NB4 (cell line): ENCODE data around the gene PPM1N.
A peak's percentile ranks its signal among the peaks of the same experiment; 100 is the strongest.

Source experiments
- DNase-seq: peaks from one replicate; pipeline ENCODE4 v3.0.0; 2010; ENCODE audit warnings: low read depth
- H3K4me3 ChIP-seq: one replicate; pipeline ENCODE4 v1.5.1; 2011; ENCODE audit warnings: mild to moderate bottlenecking, low read depth, low read length, moderate library complexity
- MAX ChIP-seq: IDR thresholded peaks from 2 replicates; pipeline ENCODE4 v1.6.1; 2011; ENCODE audit warnings: low read depth, low read length
- MYC ChIP-seq: IDR thresholded peaks from 2 replicates; pipeline ENCODE4 v1.6.1; 2011; ENCODE audit warnings: low read depth, low read length
- POLR2A ChIP-seq: IDR thresholded peaks from 2 replicates; pipeline ENCODE4 v1.6.1; 2011; ENCODE audit warnings: mild to moderate bottlenecking; ENCODE audit not compliant: insufficient read length; ENCODE audit errors: extremely low read depth
- TF ChIP-seq, protein P1 (sequence below): IDR thresholded peaks from one replicate; pipeline ENCODE4 v1.5.1; 2012; ENCODE audit warnings: low read depth, low read length

PPM1N gene

GRCh38 chr19:45483033-45483432 is 15.2 kb upstream of the PPM1N start:
- TF ChIP-seq MAX (no peak), MYC (no peak), POLR2A (no peak)
- TF ChIP-seq, protein P1, sequence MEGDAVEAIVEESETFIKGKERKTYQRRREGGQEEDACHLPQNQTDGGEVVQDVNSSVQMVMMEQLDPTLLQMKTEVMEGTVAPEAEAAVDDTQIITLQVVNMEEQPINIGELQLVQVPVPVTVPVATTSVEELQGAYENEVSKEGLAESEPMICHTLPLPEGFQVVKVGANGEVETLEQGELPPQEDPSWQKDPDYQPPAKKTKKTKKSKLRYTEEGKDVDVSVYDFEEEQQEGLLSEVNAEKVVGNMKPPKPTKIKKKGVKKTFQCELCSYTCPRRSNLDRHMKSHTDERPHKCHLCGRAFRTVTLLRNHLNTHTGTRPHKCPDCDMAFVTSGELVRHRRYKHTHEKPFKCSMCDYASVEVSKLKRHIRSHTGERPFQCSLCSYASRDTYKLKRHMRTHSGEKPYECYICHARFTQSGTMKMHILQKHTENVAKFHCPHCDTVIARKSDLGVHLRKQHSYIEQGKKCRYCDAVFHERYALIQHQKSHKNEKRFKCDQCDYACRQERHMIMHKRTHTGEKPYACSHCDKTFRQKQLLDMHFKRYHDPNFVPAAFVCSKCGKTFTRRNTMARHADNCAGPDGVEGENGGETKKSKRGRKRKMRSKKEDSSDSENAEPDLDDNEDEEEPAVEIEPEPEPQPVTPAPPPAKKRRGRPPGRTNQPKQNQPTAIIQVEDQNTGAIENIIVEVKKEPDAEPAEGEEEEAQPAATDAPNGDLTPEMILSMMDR = no peak
- no peak for DNase-seq
- no peak overlapping the region for H3K4me3 ChIP-seq

DNA sequence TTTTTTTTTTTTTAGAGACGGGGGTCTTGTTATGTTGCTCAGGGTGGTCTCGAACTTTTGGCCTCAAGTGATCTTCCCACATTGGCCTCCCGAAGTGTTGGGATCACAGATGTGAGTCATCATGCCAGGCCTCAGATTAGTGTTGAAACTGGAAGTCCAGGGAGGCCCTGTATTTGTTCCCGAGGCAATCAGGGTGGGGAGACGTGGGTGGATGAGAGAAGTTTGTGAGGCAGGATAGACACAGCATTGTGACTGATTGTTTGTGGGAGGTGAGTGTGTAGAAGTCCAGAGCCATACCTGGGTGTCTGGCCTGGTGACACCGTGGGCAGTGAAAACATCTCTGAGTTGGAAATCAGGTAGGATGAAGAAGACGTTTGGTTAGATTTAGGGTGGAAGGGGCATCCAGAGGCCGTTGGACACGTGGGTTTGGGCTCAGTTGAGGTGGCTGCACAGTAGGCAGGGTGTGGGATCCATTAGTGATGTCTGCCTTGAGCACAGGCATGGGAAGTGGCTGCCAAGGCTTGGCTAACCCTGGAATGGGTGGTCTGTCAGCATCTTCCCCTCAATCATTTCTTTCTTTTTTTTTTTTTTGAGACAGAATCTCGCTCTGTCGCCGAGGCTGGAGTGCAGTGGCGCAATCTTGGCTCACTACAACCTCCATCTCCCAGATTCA is 13.8 kb upstream of the PPM1N start:
- H3K4me3 ChIP-seq = no peak overlapping the region
- TF ChIP-seq MYC (no peak), MAX (no peak), POLR2A (no peak)
- TF ChIP-seq, protein P1 = no peak
- no peak for DNase-seq

DNA sequence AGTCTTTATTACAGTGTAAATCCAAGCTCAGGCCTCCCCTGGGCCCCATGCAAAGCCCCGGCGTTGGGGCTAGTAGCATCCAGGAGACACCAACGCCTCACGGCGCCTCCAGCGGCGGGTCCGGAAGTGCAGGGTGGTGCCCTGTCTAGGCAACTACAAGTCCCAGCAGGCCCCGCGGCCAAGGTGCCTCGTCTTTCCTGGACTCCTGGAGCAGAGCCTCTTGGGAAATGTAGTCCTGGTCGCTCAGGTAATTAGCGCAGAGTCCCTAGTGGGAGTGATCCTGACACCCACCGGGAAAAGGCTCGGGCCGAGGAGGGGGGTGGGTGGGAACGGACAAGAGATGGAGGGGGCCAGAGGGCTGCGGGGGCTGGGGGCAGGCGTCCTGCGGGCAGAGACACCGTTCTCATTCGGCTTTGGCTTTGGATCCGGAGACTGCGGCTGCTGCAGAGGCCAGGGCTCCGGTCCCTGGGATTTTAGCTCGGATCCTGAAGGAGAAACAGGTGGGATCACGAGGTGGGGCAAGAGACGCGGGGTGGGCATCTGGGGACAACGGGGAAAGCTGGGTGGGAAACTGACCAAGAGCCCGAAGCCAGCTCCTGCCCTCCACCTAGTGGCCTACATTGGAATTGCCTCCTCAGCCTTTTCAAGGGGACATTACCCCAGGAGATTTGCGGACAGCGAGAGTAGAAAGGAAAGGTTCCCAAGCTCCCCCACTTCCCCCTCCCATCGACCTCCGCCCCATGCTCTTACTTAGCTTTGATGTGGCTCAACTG is 12.8 kb upstream of the PPM1N start:
- peak overlapping the region; percentile 52 for H3K4me3 ChIP-seq
- peak; percentile 91 for DNase-seq
- TF ChIP-seq MAX (peak; percentile 36; the same call in 1 of the 2 replicates), POLR2A (no peak), MYC (peak; percentile 43; the same call in 1 of the 2 replicates)
- TF ChIP-seq, protein P1 = peak; percentile 71

GRCh38 chr19:45488708-45489107 is 9.5 kb upstream of the PPM1N start:
- TF ChIP-seq, protein P1 = no peak
- TF ChIP-seq MAX (no peak), MYC (no peak), POLR2A (no peak)
- no peak for DNase-seq
- H3K4me3 ChIP-seq = no peak overlapping the region

- TF ChIP-seq MAX (no peak), POLR2A (no peak), MYC (no peak)
- TF ChIP-seq, protein P1 = no peak
- no peak for DNase-seq
- H3K4me3 ChIP-seq = no peak overlapping the region
Measured at GRCh38 chr19:45489216-45489855, 8.9 kb upstream of the PPM1N start.
